Pancreas (tissue), 10 donors: Measurements from ENCODE around the gene NCS1. TPM values are rescaled to one million over a fixed set of nuclear protein-coding genes. Genes with fewer than 3 reads are reported as not detected.

Experiments
- ATAC-seq, 4 donors: fragments of 200-7000 bp; cut with Tn5 transposase; one replicate each; pipeline versions ENCODE4 v1.8.0 to v1.9.1; 2020; ENCODE audit warnings: mild to moderate bottlenecking in 4 of 4, moderate library complexity in 4 of 4
- DNase-seq, 6 donors: peaks; one replicate each; pipeline ENCODE4 v3.0.0-alpha.2; 2020
- FAIRE-seq: peaks from 2 replicates; lab custom pipeline; 2012; peaks lifted over from hg19 to GRCh38; lab: Jason Lieb, UNC
- H3K27ac ChIP-seq, 4 donors: fragments of 200-600 bp; sonication (generic); 1 replicate in 3 of 4; 2 replicates in 1 of 4; pipeline versions ENCODE4 v1.5.0 to v1.8.0; 2020
- H3K27me3 ChIP-seq, 4 donors: fragments of 200-600 bp; one replicate each; pipeline ENCODE4 v1.8.0; 2021
- H3K36me3 ChIP-seq, 3 donors: fragments of 200-600 bp; sonication (generic) in 1 of 3; one replicate each; pipeline versions ENCODE4 v1.5.0 to v1.8.0; 2020 to 2021
- H3K4me1 ChIP-seq, 3 donors: fragments of 200-600 bp; one replicate each; pipeline ENCODE4 v1.8.0; 2021
- H3K4me3 ChIP-seq, 4 donors: fragments of 200-600 bp; sonication (generic) in 2 of 4; one replicate each; pipeline versions ENCODE4 v1.5.0 to v1.8.0; 2020 to 2021
- H3K9me3 ChIP-seq, 4 donors: fragments of 200-600 bp; one replicate each; pipeline ENCODE4 v1.8.0; 2021
- CTCF ChIP-seq, 4 donors: fragments of 200-600 bp; sonication (generic) in 3 of 4; IDR thresholded peaks; one replicate each; pipeline versions ENCODE4 v1.5.0 to v1.8.0; 2021; ENCODE audit warnings: antibody characterized with exemption in 4 of 4
- WGBS, 2 donors: extraction: QIAGEN DNeasy Blood & Tissue Kit; methylation state at CpG; one replicate each; pipeline ENCODE4 v1.1.7; 2013; 5-methylcytosine and 5-hydroxymethylcytosine counted together
- intact Hi-C, 3 donors: fragments of 100-400 bp; cut with DNase I; formaldehyde crosslinking; loops; one replicate each; pipeline versions ENCODE4 v1.11.1 to v1.14.2; 2022
- polyA plus RNA-seq, 2 donors: library from polyadenylated mRNA; stranded (reverse); fragments of 200-250 nt; gene quantifications; one replicate each; pipeline ENCODE4 v1.2.3, GENCODE V29; 2013
- total RNA-seq, 6 donors: library from RNA; stranded (reverse); fragmentation: NEBNext Ultra II Directional in 4 of 6; extraction: Animal tissue kit (Norgen Biotek cat#: 25700) in 4 of 6; gene quantifications; one replicate each; pipeline versions ENCODE4 v1.2.1 to v1.2.4, GENCODE V29; 2021 to 2023
- donor health status: healthy with polysubstance abuse.
- donor health status: DM: no; HTN: no; CAD: no; lungs with moderate emphysema.
- donor health status: DM: no; HTN: no; CAD: no.
- donor health status: control.
- donor health status: control.
- donor health status: Bipolar disorder and iron deficiency.
- donor health status: DM: yes; HTN: yes; CAD: no.
- donor health status: DM: no; HTN: no; CAD: no.
- donor health status: DM: no; HTN: no; CAD: no.
- donor health status: DM: yes; HTN: yes; CAD: no.

The NCS1 gene
- total and polyA plus RNA-seq, 8 donors = 3.0 to 8.6 (median 4.9) TPM

GRCh38 chr9:130237076-130237475 lies 64.9 kb downstream of the NCS1 start:
- no peak for ATAC-seq
- FAIRE-seq = no peak
- Histone ChIP-seq H3K4me3 (no peak overlapping the region), H3K27me3 (no peaks in the 10 kb centered on the region), H3K36me3 (no peaks in the 10 kb centered on the region), H3K27ac (no peak overlapping the region), H3K4me1 (no peaks in the 10 kb centered on the region), H3K9me3 (no peaks in the 10 kb centered on the region)
- 76 to 88% methylated on average over 11 of the region's 11 CpGs for WGBS, 2 donors
- no peak for DNase-seq
- intact Hi-C loops = loop anchor here in 2 of 3 donors (5.0 to 10.0 kb wide), 5 partner anchors 70 to 352 kb away; no protein-coding TSS in a partner anchor
- no peak for TF ChIP-seq CTCF (IDR thresholded peaks at IDR 0.05)

- 79 to 80% methylated on average over 17 of the region's 17 CpGs for WGBS, 2 donors
- no peak for ATAC-seq
- Histone ChIP-seq H3K36me3 (no peaks in the 10 kb centered on the region), H3K9me3 (no peaks in the 10 kb centered on the region), H3K27ac (no peak overlapping the region), H3K4me1 (no peaks in the 10 kb centered on the region), H3K27me3 (no peaks in the 10 kb centered on the region), H3K4me3 (no peak overlapping the region)
- no peak for FAIRE-seq
- intact Hi-C loops = loop anchor here in 2 of 3 donors (5.0 to 10.0 kb wide), 5 partner anchors 71 to 353 kb away; no protein-coding TSS in a partner anchor
- TF ChIP-seq CTCF (IDR thresholded peaks at IDR 0.05) = no peak
- peak in 1 of 6 donors; percentile 12 for DNase-seq
Observed at GRCh38 chr9:130237763-130238524, 65.7 kb downstream of the NCS1 start.

- DNase-seq = no peak
- Histone ChIP-seq H3K27ac (no peak overlapping the region), H3K4me1 (no peaks in the 10 kb centered on the region), H3K9me3 (no peaks in the 10 kb centered on the region), H3K4me3 (no peak overlapping the region), H3K27me3 (no peaks in the 10 kb centered on the region), H3K36me3 (no peaks in the 10 kb centered on the region)
- FAIRE-seq = no peak
- intact Hi-C loops = loop anchor here in 2 of 3 donors (5.0 to 10.0 kb wide), 5 partner anchors 72 to 355 kb away; no protein-coding TSS in a partner anchor
- no peak for TF ChIP-seq CTCF (IDR thresholded peaks at IDR 0.05)
- ATAC-seq = no peak
- 57 to 67% methylated on average over 3 of the region's 3 CpGs for WGBS, 2 donors
Observed at GRCh38 chr9:130239363-130239695, 67.1 kb downstream of the NCS1 start.

GRCh38 chr9:130239741-130240241 lies 67.6 kb downstream of the NCS1 start:
- ATAC-seq = no peak
- peak in 1 of 6 donors; percentile 12 for DNase-seq
- no peaks in the 10 kb centered on the region for H3K4me1 ChIP-seq
- H3K27ac ChIP-seq = no peak overlapping the region
- H3K9me3 ChIP-seq = no peaks in the 10 kb centered on the region
- H3K4me3 ChIP-seq = no peak overlapping the region
- TF ChIP-seq CTCF (IDR thresholded peaks at IDR 0.05) = no peak
- WGBS, 2 donors = 36 to 40% methylated on average over 9 of the region's 9 CpGs
- H3K27me3 ChIP-seq = no peaks in the 10 kb centered on the region
- no peaks in the 10 kb centered on the region for H3K36me3 ChIP-seq
- FAIRE-seq = no peak
- intact Hi-C loops = loop anchor here in 2 of 3 donors (5.0 to 10.0 kb wide), 5 partner anchors 72 to 355 kb away; no protein-coding TSS in a partner anchor
